Stimulated activated CD4-positive, alpha-beta T cell treated with anti-CD3 and anti-CD28 coated beads, Interleukin-12 subunit alpha, Interleukin-12 subunit beta, amount 100 ng/mL, for 24 hours (primary cell): ENCODE measurements around the gene CD58.

Experiments used
- DNase-seq, 2 experiments: peaks; one replicate each; pipeline ENCODE4 v3.0.0-alpha.2; 2020; ENCODE audit warnings: low read depth in 2 of 2

The CD58 gene

DNA sequence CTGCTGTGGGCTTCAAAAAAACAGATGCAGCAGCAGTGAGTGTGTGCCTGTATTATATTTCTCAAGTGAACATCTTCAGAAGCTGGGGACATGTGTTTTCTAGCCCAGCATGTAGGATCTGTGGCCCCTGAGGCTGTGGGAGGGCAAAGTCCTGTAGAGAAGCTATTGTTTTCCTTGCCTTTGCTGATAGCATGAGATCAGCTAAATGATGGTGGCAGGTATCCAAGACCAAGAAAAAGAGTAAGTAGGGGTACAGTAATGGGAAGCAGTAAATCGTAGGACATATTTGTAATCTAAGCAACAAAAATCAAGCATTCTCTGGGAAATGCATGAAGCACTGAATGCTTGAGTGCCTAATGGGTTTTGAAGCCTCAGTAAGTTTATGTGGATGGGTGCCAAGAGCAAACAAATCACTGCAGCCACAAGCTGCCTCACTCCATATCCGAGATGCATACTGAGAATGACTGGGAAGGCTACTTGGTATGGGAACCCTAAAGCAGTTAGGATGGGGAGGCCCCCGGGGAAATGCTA, 98.3 kb downstream of the CD58 start:
- no peak for DNase-seq

DNA sequence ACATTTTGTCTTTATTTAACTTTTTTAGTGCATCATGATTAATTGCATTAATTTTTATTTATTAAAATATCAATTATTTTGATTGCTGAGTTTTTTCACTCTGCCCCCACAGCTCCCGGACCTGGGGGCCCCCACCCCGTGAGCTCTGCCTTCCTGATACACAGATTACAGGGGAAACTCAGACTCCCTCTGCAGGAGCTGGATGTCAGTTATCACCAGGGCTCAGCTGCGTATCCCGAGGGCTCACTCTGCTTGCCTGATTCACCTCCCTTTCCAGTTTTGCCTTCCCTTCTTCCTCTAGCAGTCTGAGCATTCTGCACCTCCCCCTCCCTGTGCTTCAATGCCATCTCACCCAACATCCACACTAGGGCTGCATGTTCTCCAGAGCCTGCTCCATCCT, 99.6 kb downstream of the CD58 start:
- no peak for DNase-seq

- DNase-seq: no peak
Measured at GRCh38 chr1:116470671-116471070, 100.2 kb downstream of the CD58 start.

- no peak for DNase-seq
Measured at GRCh38 chr1:116466810-116467557, 103.8 kb downstream of the CD58 start.

GRCh38 chr1:116465845-116466685, 104.8 kb downstream of the CD58 start:
- DNase-seq: no peak

DNA sequence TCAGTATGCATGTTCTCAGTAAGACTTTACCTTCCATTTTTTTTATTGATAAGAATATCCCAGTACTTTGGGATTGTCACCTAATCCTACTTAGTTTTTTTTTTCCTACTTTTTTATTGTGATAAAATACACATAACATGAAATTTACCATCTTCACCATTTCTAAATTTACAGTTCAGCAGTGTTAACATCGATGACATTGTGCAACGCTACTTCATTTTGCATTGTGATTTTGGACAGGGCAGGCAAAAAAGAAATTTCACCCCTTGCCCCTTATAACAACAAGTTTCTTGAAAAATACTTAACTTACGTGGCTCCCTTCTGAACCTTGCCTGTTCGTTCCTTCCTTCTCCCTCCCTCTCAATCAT, 105.4 kb downstream of the CD58 start:
- no peak for DNase-seq
